BLaER1 (cell line): ENCODE results near the gene RPL35A.
"Not testable (repeated sequence)": the region's sequence is repeated elsewhere in the genome, so short reads cannot be mapped to it uniquely, and the experiment has no call there.

Experiments
- H3K27ac ChIP-seq: shearing (Covaris generic); formaldehyde crosslinking; 2 replicates; pipeline ENCODE4 v1.8.1; 2022
- H3K27me3 ChIP-seq: shearing (Covaris generic); formaldehyde crosslinking; 2 replicates; pipeline ENCODE4 v1.8.1; 2022
- H3K36me3 ChIP-seq: shearing (Covaris generic); formaldehyde crosslinking; 2 replicates; pipeline ENCODE4 v1.8.1; 2022
- H3K4me1 ChIP-seq: shearing (Covaris generic); formaldehyde crosslinking; 2 replicates; pipeline ENCODE4 v1.8.1; 2022
- H3K4me2 ChIP-seq: shearing (Covaris generic); formaldehyde crosslinking; 2 replicates; pipeline ENCODE4 v1.8.1; 2022
- H3K4me3 ChIP-seq: shearing (Covaris generic); formaldehyde crosslinking; 2 replicates; pipeline ENCODE4 v1.8.1; 2022
- H3K9ac ChIP-seq: shearing (Covaris generic); formaldehyde crosslinking; 2 replicates; pipeline ENCODE4 v1.8.1; 2022
- H3K9me3 ChIP-seq: shearing (Covaris generic); formaldehyde crosslinking; 2 replicates; pipeline ENCODE4 v1.8.1; 2022
- H4K20me1 ChIP-seq: shearing (Covaris generic); formaldehyde crosslinking; 2 replicates; pipeline ENCODE4 v1.8.1; 2022
- Cebpa-rat ChIP-seq: shearing (Covaris generic); IDR thresholded peaks from 2 replicates; pipeline ENCODE4 v1.8.1; 2022

RPL35A gene

GRCh38 chr3:197959891-197960693 is 10.1 kb downstream of the RPL35A start, which contains the start of gene LMLN:
Gene LMLN, plus strand, starts transcription at chr3:197960217. Its CDS starts 29 bp downstream, at chr3:197960246.
- no peaks in the 10 kb centered on the region for H3K27me3 ChIP-seq
- H3K36me3 ChIP-seq = peaks cover 26% of the 10 kb centered on the region
- H3K9me3 ChIP-seq = no peaks in the 10 kb centered on the region
- peak within 1 kb of the TSS; percentile 80 for H3K4me3 ChIP-seq
- H3K27ac ChIP-seq = peak within 1 kb of the TSS; percentile 39
- no peak for TF ChIP-seq Cebpa-rat
- H3K4me2 ChIP-seq = peak within 1 kb of the TSS; percentile 95
- peaks cover 25% of the 10 kb centered on the region for H4K20me1 ChIP-seq
- H3K4me1 ChIP-seq = peaks cover 38% of the 10 kb centered on the region
- H3K9ac ChIP-seq = peak within 1 kb of the TSS; percentile 74

- no peaks in the 10 kb centered on the region for H3K27me3 ChIP-seq
- peaks cover 17% of the 10 kb centered on the region for H4K20me1 ChIP-seq
- peak overlapping the region; percentile 80 for H3K4me3 ChIP-seq
- H3K9me3 ChIP-seq = peaks cover 6% of the 10 kb centered on the region; the same call in 1 of the 2 replicates
- TF ChIP-seq Cebpa-rat = no peak
- peaks cover 18% of the 10 kb centered on the region for H3K36me3 ChIP-seq
- peak overlapping the region; percentile 39 for H3K27ac ChIP-seq
- H3K9ac ChIP-seq = peak overlapping the region; percentile 74
- H3K4me2 ChIP-seq = peak overlapping the region; percentile 95
- H3K4me1 ChIP-seq = peaks cover 38% of the 10 kb centered on the region
Measured at GRCh38 chr3:197960694-197961581, 10.9 kb downstream of the RPL35A start.

- Histone ChIP-seq H4K20me1 (peaks cover 11% of the 10 kb centered on the region), H3K9ac (no peak overlapping the region), H3K4me1 (peaks cover 38% of the 10 kb centered on the region), H3K27me3 (no peaks in the 10 kb centered on the region), H3K4me3 (no peak overlapping the region), H3K27ac (no peak overlapping the region), H3K36me3 (peaks cover 11% of the 10 kb centered on the region), H3K9me3 (peaks cover 12% of the 10 kb centered on the region), H3K4me2 (peak overlapping the region; percentile 95)
- no peak for TF ChIP-seq Cebpa-rat
Measured at GRCh38 chr3:197961582-197961945, 11.6 kb downstream of the RPL35A start.

- no peak for TF ChIP-seq Cebpa-rat
- H3K4me3 ChIP-seq = no peak overlapping the region
- H3K27me3 ChIP-seq = no peaks in the 10 kb centered on the region
- H4K20me1 ChIP-seq = no peaks in the 10 kb centered on the region
- no peak overlapping the region for H3K27ac ChIP-seq
- H3K4me2 ChIP-seq = no peak overlapping the region
- peaks cover 28% of the 10 kb centered on the region for H3K9me3 ChIP-seq
- H3K4me1 ChIP-seq = peaks cover 31% of the 10 kb centered on the region
- H3K36me3 ChIP-seq = no peaks in the 10 kb centered on the region
- H3K9ac ChIP-seq = no peak overlapping the region
Measured at GRCh38 chr3:197963019-197963637, 13.1 kb downstream of the RPL35A start.

GRCh38 chr3:197967337-197967989 is 17.5 kb downstream of the RPL35A start:
- not testable (repeated sequence) for H3K36me3 ChIP-seq, H3K27me3 ChIP-seq, H3K9ac ChIP-seq, H3K4me1 ChIP-seq, H3K4me2 ChIP-seq, H3K27ac ChIP-seq, H4K20me1 ChIP-seq, H3K4me3 ChIP-seq
- H3K9me3 ChIP-seq = peaks cover 43% of the 10 kb centered on the region

GRCh38 chr3:197970588-197970987 is 20.6 kb downstream of the RPL35A start:
- no peak overlapping the region for H3K4me3 ChIP-seq
- H3K9ac ChIP-seq = no peak overlapping the region
- H3K27ac ChIP-seq = no peak overlapping the region
- no peak overlapping the region for H3K4me2 ChIP-seq
- peaks cover 45% of the 10 kb centered on the region for H3K9me3 ChIP-seq
- no peaks in the 10 kb centered on the region for H3K4me1 ChIP-seq
- H3K36me3 ChIP-seq = no peaks in the 10 kb centered on the region
- no peak for TF ChIP-seq Cebpa-rat
- no peaks in the 10 kb centered on the region for H3K27me3 ChIP-seq
- H4K20me1 ChIP-seq = no peaks in the 10 kb centered on the region

GRCh38 chr3:197974016-197974415 is 24.0 kb downstream of the RPL35A start:
- peaks cover 16% of the 10 kb centered on the region for H3K9me3 ChIP-seq

GRCh38 chr3:197975311-197975710 is 25.3 kb downstream of the RPL35A start:
- no peaks in the 10 kb centered on the region for H3K4me1 ChIP-seq
- no peak overlapping the region for H3K4me2 ChIP-seq
- no peaks in the 10 kb centered on the region for H4K20me1 ChIP-seq
- H3K36me3 ChIP-seq = no peaks in the 10 kb centered on the region
- H3K9me3 ChIP-seq = peaks cover 15% of the 10 kb centered on the region
- no peak overlapping the region for H3K9ac ChIP-seq
- no peak overlapping the region for H3K27ac ChIP-seq
- no peak for TF ChIP-seq Cebpa-rat
- H3K4me3 ChIP-seq = no peak overlapping the region
- no peaks in the 10 kb centered on the region for H3K27me3 ChIP-seq

More at GRCh38 chr3:197974016-197974415, 24.0 kb downstream of the RPL35A start:
- no peak overlapping the region for H3K4me3 ChIP-seq
- no peak overlapping the region for H3K9ac ChIP-seq
- no peaks in the 10 kb centered on the region for H3K4me1 ChIP-seq
- no peaks in the 10 kb centered on the region for H3K27me3 ChIP-seq
- H3K27ac ChIP-seq = no peak overlapping the region
- no peaks in the 10 kb centered on the region for H4K20me1 ChIP-seq
- no peak overlapping the region for H3K4me2 ChIP-seq
- TF ChIP-seq Cebpa-rat = no peak
- H3K36me3 ChIP-seq = no peaks in the 10 kb centered on the region

- no peaks in the 10 kb centered on the region for H4K20me1 ChIP-seq
- no peaks in the 10 kb centered on the region for H3K4me1 ChIP-seq
- H3K27me3 ChIP-seq = no peaks in the 10 kb centered on the region
- H3K4me3 ChIP-seq = no peak overlapping the region
- H3K36me3 ChIP-seq = no peaks in the 10 kb centered on the region
- H3K27ac ChIP-seq = no peak overlapping the region
- H3K4me2 ChIP-seq = no peak overlapping the region
- no peak for TF ChIP-seq Cebpa-rat
- no peaks in the 10 kb centered on the region for H3K9me3 ChIP-seq
- H3K9ac ChIP-seq = no peak overlapping the region
Measured at GRCh38 chr3:197983076-197983475, 33.1 kb downstream of the RPL35A start.
